Astrocyte of the cerebellum (primary cell): ENCODE measurements around the gene GP9.

Experiments
- DNase-seq: peaks from one replicate; pipeline ENCODE4 v3.0.0-alpha.2; 2011; ENCODE audit warnings: low read depth
- H3K4me3 ChIP-seq: 2 replicates; pipeline ENCODE4 v1.5.1; 2011; ENCODE audit warnings: mild to moderate bottlenecking, low read depth, low read length, moderate library complexity
- CTCF ChIP-seq: IDR thresholded peaks from 2 replicates; pipeline ENCODE4 v1.5.1; 2012; ENCODE audit warnings: low read length, low read depth, moderate library complexity, mild to moderate bottlenecking; ENCODE audit errors: missing control alignments
- in situ Hi-C: cut with HindIII; loops from 2 replicates; pipeline ENCODE4 v1.10.0; 2017; ENCODE audit warnings: low sequenced_read_pairs

Gene GP9

GRCh38 chr3:129095285-129095684 is 34.7 kb downstream of the GP9 start:
- H3K4me3 ChIP-seq = no peak overlapping the region
- no peak for DNase-seq
- TF ChIP-seq CTCF = no peak
- in situ Hi-C loops = no loop called here

DNA sequence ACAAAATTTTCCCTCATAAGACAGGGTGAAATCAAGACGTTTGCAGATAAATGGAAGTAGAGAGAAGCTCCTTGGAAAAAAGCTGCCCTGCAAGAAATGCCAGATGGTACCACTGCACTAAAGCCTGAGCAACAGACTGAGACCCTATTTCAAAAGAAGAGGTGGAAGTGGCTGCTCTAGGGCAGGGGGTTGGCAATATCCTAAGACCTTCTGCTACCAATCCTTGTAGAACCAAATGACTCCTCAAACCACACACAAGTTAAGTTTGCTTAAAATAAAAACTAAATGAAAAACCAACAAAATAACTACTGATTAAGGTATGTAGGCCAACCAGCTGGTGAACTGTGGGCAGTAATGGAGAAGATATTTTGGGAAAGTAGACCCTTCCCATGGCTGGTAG is 39.7 kb downstream of the GP9 start:
- no peak for TF ChIP-seq CTCF
- no peak for DNase-seq
- in situ Hi-C loops = no loop called here
- no peak overlapping the region for H3K4me3 ChIP-seq

DNA sequence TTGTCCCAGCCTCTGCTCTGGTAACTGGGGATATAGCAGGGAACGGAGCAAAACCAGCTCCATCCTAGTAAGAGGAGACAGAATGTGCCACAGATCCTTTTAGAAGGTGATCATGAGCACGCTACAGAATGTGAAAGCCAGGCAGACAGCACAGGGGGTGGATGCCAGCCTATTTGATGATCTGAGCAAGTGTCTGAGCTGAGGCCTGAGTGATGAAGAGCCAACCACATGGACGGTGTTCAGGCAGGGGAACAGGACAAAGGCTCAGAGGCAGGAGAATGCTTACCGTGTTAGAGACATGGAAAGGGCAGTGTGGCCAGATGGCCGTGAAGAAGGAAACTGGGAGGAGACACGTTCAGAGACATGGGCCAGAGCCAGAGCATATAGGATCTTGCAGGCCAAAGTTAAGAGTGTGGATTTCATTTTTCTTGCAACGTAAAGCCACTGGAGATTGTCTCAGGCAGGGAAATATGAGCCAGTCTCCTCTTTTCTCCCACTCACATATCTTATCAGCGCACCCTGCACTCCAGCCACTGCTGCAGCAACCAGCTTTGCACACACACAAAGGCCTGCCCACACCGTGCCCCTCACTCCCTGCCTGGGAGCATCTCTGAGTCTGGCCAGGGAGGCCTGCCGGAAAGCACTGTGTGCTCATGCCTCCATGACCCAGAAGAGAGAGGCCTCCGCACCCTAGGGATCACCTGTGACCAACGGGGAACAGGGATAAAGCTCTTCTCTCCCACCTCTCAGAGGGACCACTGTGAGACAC is 41.0 kb downstream of the GP9 start:
- in situ Hi-C loops = no loop called here
- DNase-seq = no peak
- H3K4me3 ChIP-seq = no peak overlapping the region
- no peak for TF ChIP-seq CTCF

- no peak for TF ChIP-seq CTCF
- no peak overlapping the region for H3K4me3 ChIP-seq
- no peak for DNase-seq
- in situ Hi-C loops = no loop called here
Measured at GRCh38 chr3:129103296-129103695, 42.7 kb downstream of the GP9 start.

- no peak overlapping the region for H3K4me3 ChIP-seq
- no peak for TF ChIP-seq CTCF
- no peak for DNase-seq
- in situ Hi-C loops = no loop called here
Measured at GRCh38 chr3:129104051-129104450, 43.5 kb downstream of the GP9 start.

DNA sequence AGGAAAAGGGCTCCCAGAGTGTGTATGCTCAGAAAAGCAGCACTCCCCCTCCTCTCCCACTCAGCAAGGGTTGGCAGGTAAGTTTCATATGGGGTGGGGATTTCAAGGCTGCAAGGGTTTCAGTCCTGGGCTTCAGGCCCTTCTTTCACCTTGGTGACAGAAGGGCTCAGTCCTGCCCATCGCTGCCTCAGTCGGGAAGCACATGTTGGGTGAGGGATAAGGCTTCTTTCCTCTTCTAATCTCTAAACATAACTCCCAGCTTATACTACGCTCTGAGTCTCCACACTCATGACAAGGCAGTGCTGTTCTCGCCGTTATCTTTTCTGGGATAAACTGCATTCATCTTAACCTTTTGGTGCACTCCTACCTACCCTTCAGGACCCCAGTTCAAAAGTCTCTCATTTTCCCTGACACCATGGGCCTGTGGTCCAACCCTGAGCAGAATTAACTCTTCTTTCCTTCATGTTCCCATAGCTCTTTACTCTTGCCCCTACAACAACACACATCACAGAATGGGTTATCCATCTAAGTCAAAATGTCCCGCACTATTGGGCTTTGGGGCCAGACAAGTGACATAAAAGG is 44.0 kb downstream of the GP9 start:
- TF ChIP-seq CTCF = no peak
- H3K4me3 ChIP-seq = no peak overlapping the region
- in situ Hi-C loops = no loop called here
- DNase-seq = no peak

- in situ Hi-C loops = no loop called here
Measured at GRCh38 chr3:129105862-129106261, 45.3 kb downstream of the GP9 start.

More at GRCh38 chr3:129105862-129106261, 45.3 kb downstream of the GP9 start:
- TF ChIP-seq CTCF = no peak
- DNase-seq = no peak
- no peak overlapping the region for H3K4me3 ChIP-seq
